SJSA1 (cell line): ENCODE data around the gene PDHX. TPM values are rescaled to one million over a fixed set of nuclear protein-coding genes. Genes with fewer than 3 reads are reported as not detected.

Source experiments
- DNase-seq, 2 experiments: peaks; one replicate each; pipeline ENCODE4 v3.0.0-alpha.2; 2015 to 2020; ENCODE audit warnings: low spot score in 2 of 2, low read depth in 1 of 2
- H3K27ac ChIP-seq: fragments of 250-450 bp; sonication (Bioruptor Pico); 2 replicates; pipeline ENCODE4 v1.5.1; 2020; ENCODE audit warnings: mild to moderate bottlenecking, moderate library complexity
- H3K27me3 ChIP-seq: fragments of 250-450 bp; sonication (Bioruptor Pico); replicated peaks from 2 replicates; pipeline ENCODE4 v1.5.1; 2020; ENCODE audit warnings: mild to moderate bottlenecking, moderate library complexity
- H3K36me3 ChIP-seq: fragments of 250-450 bp; sonication (Bioruptor Pico); 2 replicates; pipeline ENCODE4 v1.5.1; 2020; ENCODE audit warnings: mild to moderate bottlenecking
- H3K4me1 ChIP-seq: fragments of 250-450 bp; sonication (Bioruptor Pico); replicated peaks from 2 replicates; pipeline ENCODE4 v1.6.1; 2021; ENCODE audit warnings: mild to moderate bottlenecking
- H3K4me3 ChIP-seq: fragments of 250-450 bp; sonication (Bioruptor Pico); 2 replicates; pipeline ENCODE4 v1.5.1; 2020; ENCODE audit warnings: mild to moderate bottlenecking
- H3K9me3 ChIP-seq: fragments of 250-450 bp; sonication (Bioruptor Pico); replicated peaks from 2 replicates; pipeline ENCODE4 v1.5.1; 2020; ENCODE audit warnings: mild to moderate bottlenecking
- total RNA-seq: library from RNA; depleted of rRNA; stranded (reverse); fragments of >200 nt; shearing (Covaris generic); gene quantifications from 2 replicates; pipeline ENCODE4 v1.2.3, GENCODE V29; 2014

Gene PDHX
- total RNA-seq, 1 experiment from 2014 or later, result 41.5 TPM

- Histone ChIP-seq H3K27ac (no peak overlapping the region), H3K27me3 (no peaks in the 10 kb centered on the region), H3K9me3 (no peaks in the 10 kb centered on the region), H3K36me3 (peaks cover 3% of the 10 kb centered on the region; the same call in 1 of the 2 replicates), H3K4me3 (no peak overlapping the region), H3K4me1 (peaks cover 6% of the 10 kb centered on the region)
- DNase-seq, result no peak
Observed at GRCh38 chr11:34996958-34997357, 80.5 kb downstream of the PDHX start.

GRCh38 chr11:34997952-34998528 is 81.6 kb downstream of the PDHX start:
- Histone ChIP-seq H3K27ac (no peak overlapping the region), H3K4me1 (peaks cover 7% of the 10 kb centered on the region), H3K36me3 (no peaks in the 10 kb centered on the region; the same call in 1 of the 2 replicates), H3K4me3 (no peak overlapping the region), H3K27me3 (no peaks in the 10 kb centered on the region), H3K9me3 (no peaks in the 10 kb centered on the region)
- peak in 1 of 2 experiments; percentile 33 for DNase-seq

- H3K9me3 ChIP-seq, result no peaks in the 10 kb centered on the region
- no peak overlapping the region for H3K27ac ChIP-seq
- no peak for DNase-seq
- peaks cover 21% of the 10 kb centered on the region for H3K4me1 ChIP-seq
- H3K4me3 ChIP-seq, result no peak overlapping the region
- H3K27me3 ChIP-seq, result no peaks in the 10 kb centered on the region
- no peaks in the 10 kb centered on the region; the same call in 1 of the 2 replicates for H3K36me3 ChIP-seq
Observed at GRCh38 chr11:34999453-34999852, 83.0 kb downstream of the PDHX start.

GRCh38 chr11:35003186-35003585 is 86.8 kb downstream of the PDHX start:
- Histone ChIP-seq H3K27me3 (no peaks in the 10 kb centered on the region), H3K4me3 (no peak overlapping the region), H3K27ac (no peak overlapping the region), H3K36me3 (no peaks in the 10 kb centered on the region), H3K9me3 (no peaks in the 10 kb centered on the region), H3K4me1 (peaks cover 17% of the 10 kb centered on the region)
- DNase-seq, result no peak

GRCh38 chr11:35003658-35004057 is 87.2 kb downstream of the PDHX start:
- no peaks in the 10 kb centered on the region for H3K9me3 ChIP-seq
- no peaks in the 10 kb centered on the region for H3K27me3 ChIP-seq
- no peak overlapping the region for H3K4me3 ChIP-seq
- H3K4me1 ChIP-seq, result peaks cover 18% of the 10 kb centered on the region
- H3K36me3 ChIP-seq, result no peaks in the 10 kb centered on the region
- no peak for DNase-seq
- no peak overlapping the region for H3K27ac ChIP-seq

- H3K27me3 ChIP-seq, result no peaks in the 10 kb centered on the region
- H3K4me3 ChIP-seq, result no peak overlapping the region
- peaks cover 34% of the 10 kb centered on the region for H3K4me1 ChIP-seq
- DNase-seq, result no peak
- no peaks in the 10 kb centered on the region for H3K9me3 ChIP-seq
- H3K27ac ChIP-seq, result no peak overlapping the region
- no peaks in the 10 kb centered on the region for H3K36me3 ChIP-seq
Observed at GRCh38 chr11:35005141-35005780, 88.8 kb downstream of the PDHX start.

GRCh38 chr11:35006389-35007128 is 90.1 kb downstream of the PDHX start:
- H3K4me1 ChIP-seq, result peaks cover 35% of the 10 kb centered on the region
- H3K27ac ChIP-seq, result no peak overlapping the region
- H3K4me3 ChIP-seq, result no peak overlapping the region
- H3K36me3 ChIP-seq, result no peaks in the 10 kb centered on the region
- no peaks in the 10 kb centered on the region for H3K9me3 ChIP-seq
- DNase-seq, result no peak
- H3K27me3 ChIP-seq, result no peaks in the 10 kb centered on the region

GRCh38 chr11:35007277-35007676 is 90.9 kb downstream of the PDHX start:
- Histone ChIP-seq H3K27ac (no peak overlapping the region), H3K9me3 (no peaks in the 10 kb centered on the region), H3K4me1 (peaks cover 35% of the 10 kb centered on the region), H3K36me3 (no peaks in the 10 kb centered on the region), H3K4me3 (no peak overlapping the region), H3K27me3 (no peaks in the 10 kb centered on the region)
- DNase-seq, result no peak

GRCh38 chr11:35009191-35009943 is 92.9 kb downstream of the PDHX start:
- no peaks in the 10 kb centered on the region for H3K36me3 ChIP-seq
- peak overlapping the region; percentile 54 for H3K27ac ChIP-seq
- H3K27me3 ChIP-seq, result no peaks in the 10 kb centered on the region
- H3K4me3 ChIP-seq, result no peak overlapping the region
- peak; percentile 62 to 78 for DNase-seq
- H3K9me3 ChIP-seq, result no peaks in the 10 kb centered on the region
- peaks cover 36% of the 10 kb centered on the region for H3K4me1 ChIP-seq

GRCh38 chr11:35009944-35010342 is 93.5 kb downstream of the PDHX start:
- H3K4me1 ChIP-seq, result peaks cover 40% of the 10 kb centered on the region
- no peak for DNase-seq
- H3K9me3 ChIP-seq, result no peaks in the 10 kb centered on the region
- H3K4me3 ChIP-seq, result no peak overlapping the region
- H3K36me3 ChIP-seq, result no peaks in the 10 kb centered on the region
- no peaks in the 10 kb centered on the region for H3K27me3 ChIP-seq
- no peak overlapping the region for H3K27ac ChIP-seq

- Histone ChIP-seq H3K36me3 (no peaks in the 10 kb centered on the region), H3K27ac (no peak overlapping the region), H3K4me3 (no peak overlapping the region), H3K4me1 (peaks cover 40% of the 10 kb centered on the region), H3K9me3 (no peaks in the 10 kb centered on the region), H3K27me3 (no peaks in the 10 kb centered on the region)
- no peak for DNase-seq
Observed at GRCh38 chr11:35010654-35011053, 94.2 kb downstream of the PDHX start.

- H3K4me3 ChIP-seq, result no peak overlapping the region
- no peaks in the 10 kb centered on the region for H3K9me3 ChIP-seq
- H3K27me3 ChIP-seq, result no peaks in the 10 kb centered on the region
- no peak overlapping the region for H3K27ac ChIP-seq
- no peaks in the 10 kb centered on the region for H3K36me3 ChIP-seq
- no peak for DNase-seq
- peaks cover 40% of the 10 kb centered on the region for H3K4me1 ChIP-seq
Observed at GRCh38 chr11:35011389-35011788, 95.0 kb downstream of the PDHX start.

GRCh38 chr11:35011944-35012343 is 95.5 kb downstream of the PDHX start:
- Histone ChIP-seq H3K4me3 (no peak overlapping the region), H3K27me3 (no peaks in the 10 kb centered on the region), H3K4me1 (peaks cover 40% of the 10 kb centered on the region), H3K36me3 (no peaks in the 10 kb centered on the region), H3K9me3 (no peaks in the 10 kb centered on the region), H3K27ac (no peak overlapping the region)
- no peak for DNase-seq
